PC-3 (cell line): ENCODE results near the gene DHX16. TPM values are rescaled to one million over a fixed set of nuclear protein-coding genes. Genes with fewer than 3 reads are reported as not detected.

Experiments used
- ATAC-seq: fragments of 200-7000 bp; cut with Tn5 transposase; 2 replicates; pipeline ENCODE4 v1.9.1; 2020; ENCODE audit warnings: mild to moderate bottlenecking, moderate library complexity
- BruUV-seq: library from RNA; stranded (reverse); fragments of 400-500 nt; replicated peaks from 2 replicates; lab custom pipeline; 2021; lab: Mats Ljungman, UMichigan
- CTCF ChIA-PET: fragments of 300-600 bp; sonication (Branson Sonifier 250); formaldehyde crosslinking; loops from one replicate; lab custom pipeline; 2022; ENCODE audit warnings: antibody characterized with exemption; lab: Charles Lee
- POLR2A ChIA-PET: fragments of 300-600 bp; sonication (Branson Sonifier 250); formaldehyde crosslinking; loops from one replicate; lab custom pipeline; 2022; ENCODE audit warnings: antibody characterized with exemption; ENCODE audit not compliant: unreplicated experiment; lab: Charles Lee
- DNase-seq: peaks from one replicate; pipeline ENCODE4 v3.0.0-alpha.2; 2015
- H2AFZ ChIP-seq: fragments of 300-600 bp; sonication (generic); 2 replicates; pipeline ENCODE4 v1.6.0; 2016; ENCODE audit warnings: antibody characterized with exemption, low read length
- H3F3A ChIP-seq: fragments of 300-600 bp; sonication (generic); one replicate; pipeline ENCODE4 v1.6.0; 2017; ENCODE audit warnings: antibody characterized with exemption, low read length, control low read depth, mild to moderate bottlenecking; ENCODE audit not compliant: unreplicated experiment
- H3K27ac ChIP-seq: fragments of 300-600 bp; sonication (generic); 2 replicates; pipeline ENCODE4 v1.5.1; 2016; ENCODE audit warnings: mild to moderate bottlenecking, low read length
- H3K27me3 ChIP-seq: fragments of 300-600 bp; sonication (generic); 2 replicates; pipeline ENCODE4 v1.6.1; 2016; ENCODE audit warnings: low read length, mixed read lengths
- H3K36me3 ChIP-seq: fragments of 300-600 bp; sonication (generic); 2 replicates; pipeline ENCODE4 v1.6.1; 2016; ENCODE audit warnings: low read depth, mixed run types, low read length, mixed read lengths
- H3K4me1 ChIP-seq: fragments of 300-600 bp; sonication (generic); 2 replicates; pipeline ENCODE4 v1.5.1; 2016; ENCODE audit warnings: low read length; ENCODE audit not compliant: insufficient read depth
- H3K4me2 ChIP-seq: fragments of 300-600 bp; sonication (generic); 2 replicates; pipeline ENCODE4 v1.6.0; 2016; ENCODE audit warnings: low read length
- H3K4me3 ChIP-seq: fragments of 300-600 bp; sonication (generic); 2 replicates; pipeline ENCODE4 v1.5.1; 2016; ENCODE audit warnings: mild to moderate bottlenecking, low read length, mixed read lengths
- H3K79me2 ChIP-seq: fragments of 300-600 bp; sonication (generic); 2 replicates; pipeline ENCODE4 v1.6.1; 2017; ENCODE audit warnings: low read length, mixed read lengths
- H3K9ac ChIP-seq: fragments of 300-600 bp; sonication (generic); 2 replicates; pipeline ENCODE4 v1.6.0; 2016; ENCODE audit warnings: mild to moderate bottlenecking, low read length
- H3K9me2 ChIP-seq: fragments of 300-600 bp; sonication (generic); replicated peaks from 2 replicates; pipeline ENCODE4 v1.6.1; 2016; ENCODE audit warnings: mixed run types, low read length, mixed read lengths
- H3K9me3 ChIP-seq: fragments of 300-600 bp; sonication (generic); 2 replicates; pipeline ENCODE4 v1.6.1; 2016; ENCODE audit warnings: low read length, mixed read lengths
- H4K20me1 ChIP-seq: fragments of 300-600 bp; sonication (generic); 2 replicates; pipeline ENCODE4 v1.6.1; 2016; ENCODE audit warnings: low read length, mixed read lengths
- EZH2 ChIP-seq: fragments of 300-600 bp; sonication (generic); IDR thresholded peaks from one replicate; pipeline ENCODE4 v1.6.1; 2017; ENCODE audit warnings: antibody characterized with exemption, mild to moderate bottlenecking, low read length; ENCODE audit not compliant: unreplicated experiment
- EZH2phosphoT487 ChIP-seq: fragments of 300-600 bp; sonication (generic); IDR thresholded peaks from 2 replicates; pipeline ENCODE4 v1.6.1; 2018; ENCODE audit warnings: mild to moderate bottlenecking, antibody characterized with exemption, low read length, borderline replicate concordance
- intact Hi-C: fragments of 100-400 bp; cut with micrococcal nuclease; formaldehyde crosslinking; loops from 2 replicates; pipeline ENCODE4 v1.9.0; 2023
- total RNA-seq: library from RNA; depleted of rRNA; stranded (reverse); fragments of >200 nt; gene quantifications from 2 replicates; pipeline ENCODE4 v1.2.3, GENCODE V29; 2014
- TF ChIP-seq, protein P1 (sequence below): fragments of 300-600 bp; sonication (generic); conservative IDR thresholded peaks from 2 replicates; pipeline ENCODE4 v1.5.1; 2017; ENCODE audit warnings: antibody characterized with exemption, low read depth, mild to moderate bottlenecking, low read length

The DHX16 gene
- total RNA-seq, 1 experiment from 2014 or later, result 50.0 TPM

DNA sequence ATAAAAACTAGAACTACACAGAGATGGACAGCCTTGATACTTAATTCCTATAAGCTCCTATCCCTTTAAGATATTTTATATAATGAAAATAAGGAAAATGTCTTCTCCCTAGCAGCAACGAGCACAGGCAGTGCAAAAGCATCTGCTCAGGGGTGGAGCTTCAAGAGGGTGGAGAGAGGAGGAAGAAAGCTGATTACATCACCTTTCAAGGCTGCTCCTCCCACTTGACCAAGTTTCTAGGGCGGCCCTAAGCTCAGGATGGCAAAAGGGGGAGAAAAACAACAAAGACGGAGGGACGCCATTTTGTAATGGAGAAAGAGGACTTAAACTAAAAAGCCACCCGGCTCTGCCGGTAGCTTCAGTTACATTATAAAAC lies 58.0 kb downstream of the DHX16 start:
- Histone ChIP-seq H3K27me3 (no peaks in the 10 kb centered on the region), H3K79me2 (peaks cover 77% of the 10 kb centered on the region), H3K27ac (peak overlapping the region; percentile 92), H2AFZ (no peak overlapping the region), H3K9ac (peak overlapping the region; percentile 99), H3K4me3 (peak overlapping the region; percentile 86), H3K9me2 (no peaks in the 10 kb centered on the region), H4K20me1 (peaks cover 42% of the 10 kb centered on the region), H3K9me3 (no peaks in the 10 kb centered on the region), H3K4me2 (peak overlapping the region; percentile 99), H3K4me1 (peaks cover 40% of the 10 kb centered on the region), H3K36me3 (peaks cover 27% of the 10 kb centered on the region), H3F3A (peaks cover 25% of the 10 kb centered on the region)
- TF ChIP-seq EZH2phosphoT487 (no peak), EZH2 (no peak)
- TF ChIP-seq, protein P1, sequence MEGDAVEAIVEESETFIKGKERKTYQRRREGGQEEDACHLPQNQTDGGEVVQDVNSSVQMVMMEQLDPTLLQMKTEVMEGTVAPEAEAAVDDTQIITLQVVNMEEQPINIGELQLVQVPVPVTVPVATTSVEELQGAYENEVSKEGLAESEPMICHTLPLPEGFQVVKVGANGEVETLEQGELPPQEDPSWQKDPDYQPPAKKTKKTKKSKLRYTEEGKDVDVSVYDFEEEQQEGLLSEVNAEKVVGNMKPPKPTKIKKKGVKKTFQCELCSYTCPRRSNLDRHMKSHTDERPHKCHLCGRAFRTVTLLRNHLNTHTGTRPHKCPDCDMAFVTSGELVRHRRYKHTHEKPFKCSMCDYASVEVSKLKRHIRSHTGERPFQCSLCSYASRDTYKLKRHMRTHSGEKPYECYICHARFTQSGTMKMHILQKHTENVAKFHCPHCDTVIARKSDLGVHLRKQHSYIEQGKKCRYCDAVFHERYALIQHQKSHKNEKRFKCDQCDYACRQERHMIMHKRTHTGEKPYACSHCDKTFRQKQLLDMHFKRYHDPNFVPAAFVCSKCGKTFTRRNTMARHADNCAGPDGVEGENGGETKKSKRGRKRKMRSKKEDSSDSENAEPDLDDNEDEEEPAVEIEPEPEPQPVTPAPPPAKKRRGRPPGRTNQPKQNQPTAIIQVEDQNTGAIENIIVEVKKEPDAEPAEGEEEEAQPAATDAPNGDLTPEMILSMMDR, result no peak
- POLR2A ChIA-PET, result interaction anchor here (0.5 to 0.9 kb wide), 9 partner anchors 22 to 1141 kb away, joined by 3 to 32 read pairs (median 7); partner anchors contain the start of genes ABCF1 and PRR3
- BruUV-seq, result no TSS peak
- peak; percentile 56 for ATAC-seq
- intact Hi-C loops, result no loop called here
- DNase-seq, result peak; percentile 95
- CTCF ChIA-PET, result interaction anchor here (0.6 to 1.1 kb wide), 3 partner anchors 18 to 472 kb away, joined by 3 to 5 read pairs (median 4); partner anchors contain the start of gene VARS2

DNA sequence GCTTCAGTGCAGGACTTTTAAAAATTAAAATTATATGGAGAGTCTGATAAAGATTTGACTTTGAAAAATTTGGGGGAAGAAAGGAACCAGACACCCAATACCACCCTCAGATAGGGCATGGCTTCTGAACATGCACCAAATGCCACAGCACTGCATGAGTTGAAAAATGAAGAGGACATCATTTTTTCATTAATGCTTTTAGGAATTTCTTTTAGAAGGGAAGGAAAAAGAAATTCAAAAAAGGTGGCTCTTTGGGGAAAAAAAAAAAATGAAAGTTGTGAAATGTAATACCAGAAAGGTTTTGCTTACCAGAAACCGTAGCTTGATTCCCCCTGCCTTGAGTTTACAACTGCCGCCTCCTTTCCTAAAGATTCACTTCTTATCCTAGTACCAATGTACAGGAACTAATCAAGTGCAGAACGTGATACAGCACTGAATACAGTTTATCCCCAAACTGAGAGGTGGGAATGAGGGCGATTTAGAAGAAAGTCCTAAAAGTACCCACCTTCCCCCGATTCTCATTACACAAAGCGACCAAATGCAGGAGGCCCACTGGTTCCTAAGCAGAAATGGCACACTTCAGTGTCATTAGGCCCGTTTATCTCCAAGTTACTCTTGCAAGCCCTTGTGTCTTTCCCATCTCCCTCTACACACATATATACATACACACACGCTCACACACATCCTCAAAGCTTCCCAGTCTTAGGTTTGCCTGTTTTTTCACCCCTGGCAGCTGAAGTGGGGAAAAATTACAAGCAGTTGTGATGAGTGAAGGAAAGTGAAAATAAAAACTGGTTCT lies 58.6 kb downstream of the DHX16 start:
- intact Hi-C loops, result no loop called here
- POLR2A ChIA-PET, result interaction anchor here (0.6 to 0.9 kb wide), 7 partner anchors 40 to 1142 kb away, joined by 3 to 32 read pairs (median 9); partner anchors contain the start of genes ABCF1 and PRR3
- peaks cover 42% of the 10 kb centered on the region for H4K20me1 ChIP-seq

More for the DNA sequence above, 58.6 kb downstream of the DHX16 start:
- no peak for DNase-seq
- TF ChIP-seq EZH2phosphoT487 (no peak), EZH2 (no peak)
- TF ChIP-seq, protein P1, result no peak
- no peak overlapping the region for H3K27ac ChIP-seq
- H3K4me2 ChIP-seq, result peak overlapping the region; percentile 99
- no peaks in the 10 kb centered on the region for H3K27me3 ChIP-seq
- H3K9me2 ChIP-seq, result no peaks in the 10 kb centered on the region
- ATAC-seq, result no peak
- peaks cover 39% of the 10 kb centered on the region for H3K4me1 ChIP-seq
- no peak overlapping the region for H2AFZ ChIP-seq
- H3K9ac ChIP-seq, result no peak overlapping the region
- peaks cover 75% of the 10 kb centered on the region for H3K79me2 ChIP-seq
- BruUV-seq, result no TSS peak
- peaks cover 28% of the 10 kb centered on the region for H3K36me3 ChIP-seq
- H3F3A ChIP-seq, result peaks cover 25% of the 10 kb centered on the region
- H3K4me3 ChIP-seq, result peak overlapping the region; percentile 39
- CTCF ChIA-PET, result interaction anchor here (0.6 to 1.1 kb wide), 3 partner anchors 17 to 473 kb away, joined by 3 to 5 read pairs (median 4); partner anchors contain the start of gene VARS2
- no peaks in the 10 kb centered on the region for H3K9me3 ChIP-seq
